ENCODE results near the gene NMNAT2.

Gene NMNAT2

DNA sequence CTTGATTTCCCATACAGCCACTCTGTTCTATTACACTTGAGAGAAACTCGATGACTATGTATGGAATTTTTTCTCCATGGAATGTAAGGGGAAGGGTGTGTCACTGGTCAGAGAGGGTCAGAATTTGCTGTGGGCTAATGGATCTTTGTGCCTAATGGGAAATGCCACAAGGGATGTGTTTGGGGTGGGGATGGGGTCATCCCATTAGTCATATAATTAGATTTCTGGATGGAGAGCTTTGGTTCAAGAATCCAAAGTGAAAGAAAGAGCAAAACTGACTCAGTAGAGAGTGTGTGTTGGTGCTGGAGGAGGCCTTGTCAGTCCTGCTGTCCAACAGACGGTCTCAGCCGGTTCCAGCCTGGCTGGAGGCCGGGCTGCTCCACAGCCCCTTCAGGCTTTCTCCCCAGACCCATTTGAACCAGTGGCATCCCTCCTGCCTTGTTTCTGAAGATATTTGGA is 145.8 kb downstream of the NMNAT2 start:
- no peak for DNase-seq (ENCODE audit: insufficient read length, low spot score)
- TF ChIP-seq, protein P1, sequence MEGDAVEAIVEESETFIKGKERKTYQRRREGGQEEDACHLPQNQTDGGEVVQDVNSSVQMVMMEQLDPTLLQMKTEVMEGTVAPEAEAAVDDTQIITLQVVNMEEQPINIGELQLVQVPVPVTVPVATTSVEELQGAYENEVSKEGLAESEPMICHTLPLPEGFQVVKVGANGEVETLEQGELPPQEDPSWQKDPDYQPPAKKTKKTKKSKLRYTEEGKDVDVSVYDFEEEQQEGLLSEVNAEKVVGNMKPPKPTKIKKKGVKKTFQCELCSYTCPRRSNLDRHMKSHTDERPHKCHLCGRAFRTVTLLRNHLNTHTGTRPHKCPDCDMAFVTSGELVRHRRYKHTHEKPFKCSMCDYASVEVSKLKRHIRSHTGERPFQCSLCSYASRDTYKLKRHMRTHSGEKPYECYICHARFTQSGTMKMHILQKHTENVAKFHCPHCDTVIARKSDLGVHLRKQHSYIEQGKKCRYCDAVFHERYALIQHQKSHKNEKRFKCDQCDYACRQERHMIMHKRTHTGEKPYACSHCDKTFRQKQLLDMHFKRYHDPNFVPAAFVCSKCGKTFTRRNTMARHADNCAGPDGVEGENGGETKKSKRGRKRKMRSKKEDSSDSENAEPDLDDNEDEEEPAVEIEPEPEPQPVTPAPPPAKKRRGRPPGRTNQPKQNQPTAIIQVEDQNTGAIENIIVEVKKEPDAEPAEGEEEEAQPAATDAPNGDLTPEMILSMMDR (IDR thresholded peaks at IDR 0.05; ENCODE audit: insufficient read depth, missing control alignments), result no peak
- FAIRE-seq, result no peak

DNA sequence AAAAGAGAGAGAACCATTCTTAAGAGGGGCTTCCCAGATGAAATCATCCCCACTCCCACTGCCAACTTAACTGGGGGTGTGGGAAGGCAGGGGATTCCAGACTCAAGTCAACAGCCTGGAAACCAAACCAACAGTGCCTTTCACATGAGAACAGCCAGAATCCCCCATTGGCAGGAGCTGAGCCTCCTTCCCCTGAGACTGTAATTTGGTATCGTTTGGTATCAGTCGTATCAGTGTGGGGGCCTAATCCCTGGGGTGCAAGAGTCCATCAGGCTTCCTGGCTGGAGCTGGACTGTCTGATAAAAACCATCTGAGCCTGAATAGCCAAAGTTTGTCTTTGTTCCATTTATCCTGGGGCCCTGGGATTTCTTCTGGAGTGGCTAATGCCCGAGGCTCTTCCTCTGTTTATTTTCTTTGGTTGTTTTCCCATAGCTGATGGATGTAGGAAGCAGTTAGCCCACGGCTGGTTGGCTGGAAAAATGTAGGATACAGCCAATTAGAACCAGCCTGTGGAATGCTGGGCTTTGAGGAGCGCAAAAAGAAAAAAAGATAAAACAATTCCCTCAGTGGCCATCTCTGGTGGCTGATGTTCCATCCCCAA is 147.5 kb downstream of the NMNAT2 start:
- TF ChIP-seq, protein P1 (IDR thresholded peaks at IDR 0.05; ENCODE audit: insufficient read depth, missing control alignments), result no peak
- DNase-seq (ENCODE audit: insufficient read length, low spot score) (no peak), FAIRE-seq (no peak)

DNA sequence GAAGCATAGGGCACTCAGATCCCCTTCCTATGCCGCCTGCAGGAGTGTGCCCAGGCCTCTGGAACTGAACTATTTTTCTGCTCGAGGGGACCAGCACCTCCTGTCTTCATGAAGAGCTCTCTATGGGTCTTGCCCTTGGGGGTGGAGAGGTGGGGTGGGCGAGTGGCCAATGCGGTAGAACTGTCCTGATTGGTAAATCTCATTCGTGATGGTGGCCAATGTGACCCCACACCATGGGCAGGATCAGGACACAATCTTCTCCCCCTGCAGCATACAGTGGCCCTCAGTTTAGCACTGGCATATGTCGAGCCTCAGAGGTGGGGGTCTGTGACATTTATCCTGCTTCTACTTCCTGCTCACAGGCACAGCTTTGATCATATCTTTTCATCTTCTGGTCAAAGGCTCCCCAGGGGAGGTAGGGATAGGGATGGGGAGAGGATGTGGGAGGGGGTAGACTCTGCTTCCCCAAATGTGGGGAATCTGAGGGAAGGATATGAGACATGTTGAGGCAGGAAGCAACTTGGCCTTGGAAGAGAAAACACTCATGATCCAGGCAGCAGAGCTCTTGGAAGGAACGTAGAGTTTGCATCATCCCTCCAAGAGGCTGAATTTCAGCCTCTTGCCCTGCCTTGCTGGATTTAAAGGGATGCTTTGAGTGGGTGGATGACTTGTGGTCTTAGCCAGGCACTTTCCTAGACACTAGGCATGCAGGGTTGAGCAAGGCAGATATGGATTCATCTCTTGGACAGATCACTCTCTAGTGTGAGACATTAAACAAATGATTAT is 150.3 kb downstream of the NMNAT2 start:
- DNase-seq (ENCODE audit: insufficient read length, low spot score) (no peak), FAIRE-seq (no peak)
- TF ChIP-seq, protein P1 (IDR thresholded peaks at IDR 0.05; ENCODE audit: insufficient read depth, missing control alignments), result no peak

DNA sequence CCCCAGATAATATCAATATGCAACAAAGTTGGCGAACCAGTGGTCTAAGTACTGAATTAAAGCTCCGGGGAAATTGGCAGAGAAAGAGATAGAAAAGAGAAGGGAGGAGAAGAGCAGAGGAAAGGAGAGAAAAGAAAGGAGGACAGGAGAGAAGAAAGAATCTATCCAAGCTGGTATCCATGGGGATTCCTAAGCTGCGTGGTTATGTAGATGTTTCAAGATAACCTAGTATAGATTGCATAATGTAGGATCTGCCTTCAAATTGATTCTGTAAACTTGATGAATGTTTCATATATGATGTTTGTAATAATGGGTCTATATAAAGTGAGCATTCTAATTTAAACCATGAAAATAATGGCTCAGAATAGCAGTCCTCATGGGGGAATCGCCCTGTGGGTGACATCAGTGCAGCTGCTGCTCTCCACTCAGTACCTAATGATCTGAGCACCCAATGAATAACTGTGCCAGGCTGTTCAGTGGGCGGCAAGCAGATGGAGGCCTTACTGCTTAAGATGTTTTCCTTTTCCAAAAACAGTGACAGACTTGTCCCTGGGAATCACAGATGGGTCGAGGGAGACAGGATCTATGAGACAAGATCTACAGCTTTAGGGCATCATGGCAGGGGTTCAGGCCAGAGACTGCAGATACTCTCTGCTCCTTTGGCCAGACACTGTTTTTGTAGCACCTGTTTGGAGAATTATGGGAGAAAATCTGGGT is 154.1 kb downstream of the NMNAT2 start:
- no peak for FAIRE-seq
- DNase-seq (ENCODE audit: insufficient read length, low spot score), result no peak
- TF ChIP-seq, protein P1 (IDR thresholded peaks at IDR 0.05; ENCODE audit: insufficient read depth, missing control alignments), result no peak

DNA sequence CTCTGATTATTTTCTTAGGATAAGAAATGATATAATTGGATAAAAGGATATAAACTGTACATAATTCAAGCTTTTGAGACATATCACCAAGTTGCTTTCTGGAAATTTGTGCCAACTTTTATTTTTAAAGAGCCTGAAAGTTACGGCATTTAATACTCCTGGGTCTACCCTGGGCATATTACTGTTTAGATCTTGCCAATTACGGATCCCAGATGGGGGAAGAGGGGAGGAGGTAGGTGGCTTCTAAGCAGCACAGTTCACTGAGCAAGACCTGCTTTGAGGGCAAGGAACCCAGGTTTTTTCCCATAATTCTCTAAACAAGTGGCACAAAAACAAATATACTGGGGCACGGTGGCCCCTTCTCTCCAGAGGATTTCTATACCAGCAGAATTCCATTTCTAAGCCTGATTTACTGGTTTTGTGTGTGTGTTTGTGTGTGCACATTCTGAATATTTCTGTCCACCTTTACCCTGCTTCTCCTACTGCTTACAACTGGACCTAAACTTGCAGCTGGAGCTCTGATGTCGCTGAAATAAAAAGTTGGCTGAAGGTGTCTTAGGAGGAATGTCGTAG is 155.5 kb downstream of the NMNAT2 start:
- no peak for DNase-seq (ENCODE audit: insufficient read length, low spot score)
- FAIRE-seq, result no peak
- TF ChIP-seq, protein P1 (IDR thresholded peaks at IDR 0.05; ENCODE audit: insufficient read depth, missing control alignments), result no peak

DNA sequence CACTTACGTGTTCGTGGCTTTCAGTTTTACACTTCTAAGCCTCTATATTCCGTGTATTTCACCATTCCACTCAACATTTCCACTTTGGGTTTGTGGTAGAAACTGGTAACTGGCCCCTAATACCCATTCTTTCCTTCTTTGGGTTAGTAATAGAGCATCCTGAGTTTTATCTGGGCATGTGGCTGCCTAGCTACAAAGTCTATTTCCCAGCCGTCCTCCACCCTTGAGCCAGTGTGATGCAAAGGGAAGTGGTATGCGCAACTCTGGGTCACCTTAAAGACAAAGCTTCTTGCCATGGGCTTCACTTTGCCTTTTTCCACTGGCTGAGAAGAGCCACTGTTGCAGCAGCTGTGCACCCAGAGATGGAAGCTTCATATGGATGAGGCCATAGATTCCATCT is 158.3 kb downstream of the NMNAT2 start:
- no peak for FAIRE-seq
- no peak for DNase-seq (ENCODE audit: insufficient read length, low spot score)
- TF ChIP-seq, protein P1 (IDR thresholded peaks at IDR 0.05; ENCODE audit: insufficient read depth, missing control alignments), result no peak
